Measurements from ENCODE around the gene MATN1.

Gene MATN1

DNA sequence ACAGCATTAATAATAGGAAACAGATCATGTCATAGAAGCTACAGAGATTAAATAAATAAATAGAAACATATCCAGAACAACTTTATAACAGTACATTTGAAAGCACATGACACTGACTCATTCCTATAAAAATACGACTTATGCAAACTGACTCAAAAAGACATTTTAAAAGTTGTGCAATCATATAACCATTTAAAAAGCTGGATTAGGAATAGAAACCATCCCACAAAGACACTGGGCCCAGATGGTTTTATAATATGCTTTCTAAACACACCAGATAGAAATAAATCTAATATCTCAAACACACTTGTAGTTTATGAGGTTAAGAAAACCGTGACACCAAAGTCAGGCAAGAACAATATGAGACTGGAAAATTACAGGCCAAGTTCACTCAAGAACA, 47.6 kb downstream of the MATN1 start:
- in situ Hi-C loops (cut with HindIII; ENCODE audit: low sequenced_read_pairs) = no loop called here
- H3K4me3 ChIP-seq (ENCODE audit: low read depth, low read length) = no peak overlapping the region
- no peak for DNase-seq (ENCODE audit: low read depth)
- TF ChIP-seq CTCF (IDR thresholded peaks at IDR 0.05; ENCODE audit: low read depth, low read length, missing control alignments) = no peak

- in situ Hi-C loops (cut with HindIII; ENCODE audit: low sequenced_read_pairs) = no loop called here
- no peak for TF ChIP-seq CTCF (IDR thresholded peaks at IDR 0.05; ENCODE audit: low read depth, low read length, missing control alignments)
- no peak overlapping the region for H3K4me3 ChIP-seq (ENCODE audit: low read depth, low read length)
- DNase-seq (ENCODE audit: low read depth) = no peak
Measured at GRCh38 chr1:30675289-30675688, 48.1 kb downstream of the MATN1 start.

GRCh38 chr1:30673395-30673794, 50.0 kb downstream of the MATN1 start:
- no peak for TF ChIP-seq CTCF (IDR thresholded peaks at IDR 0.05; ENCODE audit: low read depth, low read length, missing control alignments)
- DNase-seq (ENCODE audit: low read depth) = no peak
- no peak overlapping the region for H3K4me3 ChIP-seq (ENCODE audit: low read depth, low read length)
- in situ Hi-C loops (cut with HindIII; ENCODE audit: low sequenced_read_pairs) = no loop called here

DNA sequence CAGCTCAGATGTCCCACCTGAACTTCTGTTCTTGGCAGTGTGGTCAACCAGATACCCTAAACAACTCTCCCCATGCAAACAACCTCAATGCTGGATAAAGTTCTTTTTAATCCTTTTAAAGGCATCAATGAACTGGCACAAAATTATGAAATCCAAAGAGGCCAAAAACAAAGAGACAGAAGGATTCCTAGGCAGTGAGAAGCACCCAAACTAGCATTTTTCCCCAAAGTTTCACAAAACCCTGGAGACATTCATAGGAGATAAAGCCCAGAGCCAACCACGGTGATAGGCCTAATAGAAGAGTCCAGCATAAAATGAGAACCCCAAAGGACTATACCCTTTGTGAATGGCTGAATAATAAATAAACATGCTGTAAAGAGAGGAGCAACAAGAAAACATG, 50.7 kb downstream of the MATN1 start:
- TF ChIP-seq CTCF (IDR thresholded peaks at IDR 0.05; ENCODE audit: low read depth, low read length, missing control alignments) = no peak
- in situ Hi-C loops (cut with HindIII; ENCODE audit: low sequenced_read_pairs) = no loop called here
- no peak for DNase-seq (ENCODE audit: low read depth)
- no peak overlapping the region for H3K4me3 ChIP-seq (ENCODE audit: low read depth, low read length)

GRCh38 chr1:30670240-30671060, 52.9 kb downstream of the MATN1 start:
- DNase-seq (ENCODE audit: low read depth) = no peak
- H3K4me3 ChIP-seq (ENCODE audit: low read depth, low read length) = no peak overlapping the region
- in situ Hi-C loops (cut with HindIII; ENCODE audit: low sequenced_read_pairs) = no loop called here
- TF ChIP-seq CTCF (IDR thresholded peaks at IDR 0.05; ENCODE audit: low read depth, low read length, missing control alignments) = no peak

- no peak for DNase-seq (ENCODE audit: low read depth)
- in situ Hi-C loops (cut with HindIII; ENCODE audit: low sequenced_read_pairs) = no loop called here
Measured at GRCh38 chr1:30668546-30669327, 54.6 kb downstream of the MATN1 start.

More at GRCh38 chr1:30668546-30669327, 54.6 kb downstream of the MATN1 start:
- H3K4me3 ChIP-seq (ENCODE audit: low read depth, low read length) = no peak overlapping the region
- TF ChIP-seq CTCF (IDR thresholded peaks at IDR 0.05; ENCODE audit: low read depth, low read length, missing control alignments) = no peak

Measured in astrocyte of the cerebellum (primary cell).